A549 (cell line): Measurements from ENCODE around the gene ONECUT3. TPM values are rescaled to one million over a fixed set of nuclear protein-coding genes. Genes with fewer than 3 reads are reported as not detected.
A peak's percentile ranks its signal among the peaks of the same experiment; 100 is the strongest.

Source experiments
- ATAC-seq, 2 experiments: fragments of 200-7000 bp in 1 of 2; fragments of >200 bp in 1 of 2; cut with Nextera tagmentation in 1 of 2; cut with Tn5 transposase in 1 of 2; 3 replicates each; pipeline versions ENCODE4 v1.8.0 to v1.9.1; 2018 to 2020; ENCODE audit warnings: mild to moderate bottlenecking in 1 of 2, moderate library complexity in 1 of 2
- CTCF ChIA-PET: fragments of 300-600 bp; sonication (Branson Sonifier 250); formaldehyde crosslinking; extraction: SDS; loops from one replicate; lab custom pipeline; 2021; ENCODE audit warnings: antibody characterized with exemption, inconsistent platforms; lab: Yijun Ruan, JAX
- POLR2A ChIA-PET: fragments of 350-600 bp; formaldehyde crosslinking; extraction: SDS; loops from one replicate; lab custom pipeline; 2021; ENCODE audit warnings: antibody characterized with exemption, inconsistent platforms; lab: Yijun Ruan, JAX
- DNase-seq, 2 experiments: peaks; one replicate each; pipeline versions ENCODE4 v3.0.0 to v3.0.0-alpha.2; 2011 to 2016; ENCODE audit warnings: low read depth in 1 of 2, low spot score in 1 of 2
- FAIRE-seq: peaks from 2 replicates; lab custom pipeline; 2011; peaks lifted over from hg19 to GRCh38; lab: Jason Lieb, UNC
- H3K27ac ChIP-seq, 2 experiments: fragments of >200 bp; sonication (Bioruptor Twin); formaldehyde crosslinking; 3 replicates each; pipeline ENCODE4 v1.5.1; 2016 to 2017
- H3K4me1 ChIP-seq: fragments of >200 bp; sonication (Bioruptor Twin); formaldehyde crosslinking; 3 replicates; pipeline ENCODE4 v1.6.1; 2016
- H3K4me2 ChIP-seq: fragments of >200 bp; sonication (Bioruptor Twin); formaldehyde crosslinking; 3 replicates; pipeline ENCODE4 v1.6.1; 2016
- H3K4me3 ChIP-seq: fragments of >200 bp; sonication (Bioruptor Twin); formaldehyde crosslinking; 3 replicates; pipeline ENCODE4 v1.5.1; 2016
- H3K9me3 ChIP-seq: fragments of >200 bp; sonication (Bioruptor Twin); formaldehyde crosslinking; 3 replicates; pipeline ENCODE4 v1.6.1; 2016
- CHD4 ChIP-seq: fragments of 200-600 bp; sonication (generic); IDR thresholded peaks from 2 replicates; pipeline ENCODE4 v1.6.1; 2016; ENCODE audit warnings: antibody characterized with exemption, mild to moderate bottlenecking, borderline replicate concordance
- CTCF ChIP-seq: fragments of >200 bp; sonication (Bioruptor Twin); formaldehyde crosslinking; IDR thresholded peaks from 3 replicates; pipeline ENCODE4 v1.5.1; 2016
- HES2 ChIP-seq: fragments of >200 bp; sonication (Bioruptor Twin); formaldehyde crosslinking; IDR thresholded peaks from 2 replicates; pipeline ENCODE4 v1.6.1; 2016
- HEYL ChIP-seq: fragments of 250-450 bp; sonication (Bioruptor Pico); IDR thresholded peaks from 2 replicates; pipeline ENCODE4 v1.8.0; 2021; ENCODE audit warnings: mild to moderate bottlenecking, moderate library complexity
- KDM1A ChIP-seq: fragments of 200-600 bp; sonication (generic); IDR thresholded peaks from 2 replicates; pipeline ENCODE4 v1.6.1; 2016; ENCODE audit warnings: low read depth, mild to moderate bottlenecking
- MYC ChIP-seq: IDR thresholded peaks from 2 replicates; pipeline ENCODE4 v1.6.1; 2012; ENCODE audit warnings: mild to moderate bottlenecking, inconsistent platforms, low read length, improper control_type of control experiment, borderline replicate concordance
- RARB ChIP-seq: fragments of 250-450 bp; sonication (Bioruptor Pico); IDR thresholded peaks from 2 replicates; pipeline ENCODE4 v1.8.0; 2021; ENCODE audit warnings: mild to moderate bottlenecking, moderate library complexity
- RNF2 ChIP-seq: fragments of 200-600 bp; sonication (generic); IDR thresholded peaks from 2 replicates; pipeline ENCODE4 v1.6.1; 2016; ENCODE audit warnings: low read depth, mild to moderate bottlenecking, antibody characterized with exemption, moderate library complexity, borderline replicate concordance
- SREBF2 ChIP-seq: fragments of 450-650 bp; IDR thresholded peaks from 2 replicates; pipeline ENCODE4 v1.6.1; 2014; ENCODE audit warnings: mild to moderate bottlenecking, moderate library complexity
- TP53 ChIP-seq: fragments of 250-450 bp; sonication (Bioruptor Pico); IDR thresholded peaks from 2 replicates; pipeline ENCODE4 v1.5.0; 2021; ENCODE audit warnings: mild to moderate bottlenecking, moderate library complexity
- ZC3H11A ChIP-seq: fragments of 450-650 bp; IDR thresholded peaks from 2 replicates; pipeline ENCODE4 v1.6.1; 2014; ENCODE audit warnings: antibody characterized with exemption, mild to moderate bottlenecking
- ZFP36 ChIP-seq: fragments of 450-650 bp; IDR thresholded peaks from 2 replicates; pipeline ENCODE4 v1.6.1; 2014; ENCODE audit warnings: borderline replicate concordance; ENCODE audit not compliant: partially characterized antibody
- ZSCAN20 ChIP-seq: fragments of 250-450 bp; sonication (Bioruptor Pico); IDR thresholded peaks from 2 replicates; pipeline ENCODE4 v1.8.0; 2022; ENCODE audit warnings: mild to moderate bottlenecking, moderate library complexity
- WGBS: methylation state at CpG from one replicate; pipeline ENCODE4 v1.1.6; 2017; ENCODE audit errors: missing lambda C conversion rate; 5-methylcytosine and 5-hydroxymethylcytosine counted together
- polyA plus RNA-seq, 4 experiments: library from polyadenylated mRNA; depleted of rRNA in 3 of 4; stranded (reverse); fragments of >200 nt; fragmentation: RNase III in 1 of 4; extraction: RNeasy Plus Mini Kit Qiagen cat#74134 plus additional on column Dnase treatment in 1 of 4; gene quantifications; 2 replicates in 3 of 4; 3 replicates in 1 of 4; pipeline ENCODE4 v1.2.3, GENCODE V29; 2011 to 2017
- TF ChIP-seq, protein P1 (sequence below): fragments of 450-650 bp; IDR thresholded peaks from 2 replicates; pipeline ENCODE4 v1.6.1; 2014; ENCODE audit warnings: antibody characterized with exemption
- TF ChIP-seq, protein P2 (sequence below): fragments of 250-450 bp; sonication (Bioruptor Pico); IDR thresholded peaks from 2 replicates; pipeline ENCODE4 v1.5.0; 2020; ENCODE audit warnings: low read depth, mild to moderate bottlenecking, moderate library complexity
- TF ChIP-seq, protein P3 (sequence below): IDR thresholded peaks from 2 replicates; pipeline ENCODE4 v1.6.1; 2012

The ONECUT3 gene
- polyA plus RNA-seq, 2 of the 4 experiments (the other 2 are of a cell fraction): 0.01 TPM; not detected in 1

DNA sequence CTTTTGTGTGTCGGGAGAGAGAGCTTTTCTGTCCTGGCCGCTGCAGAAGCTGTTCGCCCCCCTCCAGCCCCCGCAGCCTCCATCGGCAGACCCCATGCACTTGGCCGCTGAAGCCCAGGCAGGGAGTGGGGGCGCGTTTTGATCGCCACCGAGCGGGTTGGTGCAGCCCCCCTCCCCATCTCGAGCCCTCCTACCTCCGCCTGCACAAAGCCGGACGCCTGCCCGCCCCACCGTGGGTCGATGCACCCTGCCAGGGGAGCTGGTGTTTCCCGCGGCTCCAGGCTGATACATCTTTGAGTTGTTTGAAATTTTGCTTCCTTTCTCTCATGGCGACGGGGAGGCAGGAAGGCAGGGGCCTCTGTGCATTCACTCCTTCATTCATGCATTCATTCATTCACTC is 16.4 kb upstream of the ONECUT3 start (continued):
- no peak for TF ChIP-seq CTCF
- TF ChIP-seq MYC: no peak

- DNase-seq (no peak), ATAC-seq (no peak), FAIRE-seq (no peak)
- Histone ChIP-seq H3K4me1 (peaks cover 11% of the 10 kb centered on the region), H3K9me3 (peaks cover 3% of the 10 kb centered on the region; the same call in 1 of the 3 replicates), H3K4me3 (no peak overlapping the region), H3K27ac (no peak overlapping the region), H3K4me2 (no peak overlapping the region)
- WGBS: 73% methylated on average over 11 of the region's 11 CpGs
- POLR2A ChIA-PET: no interaction called here
- CTCF ChIA-PET: interaction anchor here (0.9 to 2.0 kb wide), 3 partner anchors 11 to 67 kb away, joined by 3 to 8 read pairs (median 3); no protein-coding TSS in a partner anchor
- no peak for TF ChIP-seq TP53
- no peak for TF ChIP-seq RNF2
- TF ChIP-seq ZC3H11A: no peak
- no peak for TF ChIP-seq ZSCAN20 (CRISPR knock-in tag)
- TF ChIP-seq HEYL: no peak
- no peak for TF ChIP-seq SREBF2
- no peak for TF ChIP-seq ZFP36
These were observed 13.2 kb upstream of the ONECUT3 start for GRCh38 chr19:1739960-1740629.

- TF ChIP-seq CHD4 (0 out of 2 replicates have a peak, but pooled peaks have one; percentile 37), CTCF (no peak)
- peaks cover 3% of the 10 kb centered on the region; the same call in 1 of the 3 replicates for H3K9me3 ChIP-seq
- CTCF ChIA-PET: interaction anchor here (1.8 kb wide), 1 partner anchor 28 kb away, joined by 5 read pairs; no protein-coding TSS in a partner anchor
- H3K4me3 ChIP-seq: no peak overlapping the region
- POLR2A ChIA-PET: no interaction called here
- no peak overlapping the region for H3K4me2 ChIP-seq
- FAIRE-seq: no peak
- peaks cover 33% of the 10 kb centered on the region for H3K4me1 ChIP-seq
- DNase-seq: no peak
- no peak overlapping the region for H3K27ac ChIP-seq
- ATAC-seq: no peak
- 73% methylated on average over 25 of the region's 34 CpGs for WGBS
These were observed 10.2 kb upstream of the ONECUT3 start for GRCh38 chr19:1742989-1743696.

DNA sequence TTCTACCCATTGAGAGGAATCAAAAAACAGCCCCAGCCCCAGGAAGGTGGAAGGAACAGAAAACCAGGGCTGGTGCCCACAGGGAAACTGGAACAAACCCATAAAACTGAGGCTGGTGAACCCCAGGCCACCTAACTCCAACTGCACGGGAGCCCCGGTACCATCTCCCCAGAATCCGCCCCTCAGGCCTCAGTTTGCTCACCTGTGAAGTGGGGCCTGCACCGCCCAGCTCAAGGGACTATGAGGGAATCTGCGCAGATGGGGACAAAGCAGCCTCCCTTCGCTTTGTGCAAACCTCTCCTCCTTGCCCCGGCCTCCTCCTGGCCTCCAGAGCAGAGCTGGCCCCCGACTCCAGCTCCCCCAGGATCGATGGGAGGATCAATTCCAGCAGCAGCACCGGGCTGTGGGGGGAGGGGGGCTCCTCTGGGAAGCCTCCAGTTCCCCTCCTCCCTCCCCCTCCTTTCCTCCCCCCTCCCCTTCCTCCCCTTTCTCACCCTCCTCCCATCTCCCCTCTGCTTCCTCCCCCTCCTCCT is 9.1 kb upstream of the ONECUT3 start:
- WGBS: 79% methylated on average over 9 of the region's 10 CpGs
- ATAC-seq (no peak), DNase-seq (no peak), FAIRE-seq (no peak)
- Histone ChIP-seq H3K27ac (peak overlapping the region in 1 of 2 experiments; percentile 84; a peak in 2 of 6 replicates), H3K4me1 (peaks cover 43% of the 10 kb centered on the region), H3K4me2 (no peak overlapping the region), H3K9me3 (peaks cover 3% of the 10 kb centered on the region; the same call in 1 of the 3 replicates), H3K4me3 (no peak overlapping the region)
- CTCF ChIA-PET: no interaction called here
- TF ChIP-seq RNF2 (no peak), HES2 (no peak), KDM1A (peak; percentile 71), ZFP36 (no peak), RARB (CRISPR knock-in tag) (no peak)
- TF ChIP-seq, protein P1, sequence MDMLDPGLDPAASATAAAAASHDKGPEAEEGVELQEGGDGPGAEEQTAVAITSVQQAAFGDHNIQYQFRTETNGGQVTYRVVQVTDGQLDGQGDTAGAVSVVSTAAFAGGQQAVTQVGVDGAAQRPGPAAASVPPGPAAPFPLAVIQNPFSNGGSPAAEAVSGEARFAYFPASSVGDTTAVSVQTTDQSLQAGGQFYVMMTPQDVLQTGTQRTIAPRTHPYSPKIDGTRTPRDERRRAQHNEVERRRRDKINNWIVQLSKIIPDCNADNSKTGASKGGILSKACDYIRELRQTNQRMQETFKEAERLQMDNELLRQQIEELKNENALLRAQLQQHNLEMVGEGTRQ: no peak
- TF ChIP-seq, protein P2, sequence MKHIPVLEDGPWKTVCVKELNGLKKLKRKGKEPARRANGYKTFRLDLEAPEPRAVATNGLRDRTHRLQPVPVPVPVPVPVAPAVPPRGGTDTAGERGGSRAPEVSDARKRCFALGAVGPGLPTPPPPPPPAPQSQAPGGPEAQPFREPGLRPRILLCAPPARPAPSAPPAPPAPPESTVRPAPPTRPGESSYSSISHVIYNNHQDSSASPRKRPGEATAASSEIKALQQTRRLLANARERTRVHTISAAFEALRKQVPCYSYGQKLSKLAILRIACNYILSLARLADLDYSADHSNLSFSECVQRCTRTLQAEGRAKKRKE (CRISPR knock-in tag): no peak
- TF ChIP-seq, protein P3, sequence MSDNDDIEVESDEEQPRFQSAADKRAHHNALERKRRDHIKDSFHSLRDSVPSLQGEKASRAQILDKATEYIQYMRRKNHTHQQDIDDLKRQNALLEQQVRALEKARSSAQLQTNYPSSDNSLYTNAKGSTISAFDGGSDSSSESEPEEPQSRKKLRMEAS: no peak
- POLR2A ChIA-PET: no interaction called here
